Small intestine (tissue), 7 donors: ENCODE measurements around the gene SEMA6B. TPM values are rescaled to one million over a fixed set of nuclear protein-coding genes. Genes with fewer than 3 reads are reported as not detected.

Source experiments
- DNase-seq, 2 donors: peaks; one replicate each; pipeline versions ENCODE4 v3.0.0 to v3.0.0-alpha.2; 2013
- FAIRE-seq: peaks from 2 replicates; lab custom pipeline; 2012; peaks lifted over from hg19 to GRCh38; lab: Jason Lieb, UNC
- H3K27ac ChIP-seq, 3 donors: one replicate each; pipeline ENCODE4 v1.5.1; 2013; ENCODE audit warnings: low read length in 2 of 3, mild to moderate bottlenecking in 2 of 3, control low read depth in 1 of 3, inconsistent platforms in 1 of 3, low read depth in 1 of 3, moderate library complexity in 1 of 3
- H3K27me3 ChIP-seq, 3 donors: one replicate each; pipeline ENCODE4 v1.6.1; 2013; ENCODE audit warnings: low read length in 3 of 3, inconsistent platforms in 1 of 3; ENCODE audit not compliant: control insufficient read depth in 3 of 3, insufficient read depth in 3 of 3
- H3K36me3 ChIP-seq, 3 donors: one replicate each; pipeline ENCODE4 v1.6.1; 2013; ENCODE audit warnings: low read length in 3 of 3, inconsistent platforms in 1 of 3, low read depth in 1 of 3, mild to moderate bottlenecking in 1 of 3, moderate library complexity in 1 of 3; ENCODE audit not compliant: control insufficient read depth in 3 of 3, insufficient read depth in 2 of 3
- H3K4me1 ChIP-seq, 3 donors: one replicate each; pipeline ENCODE4 v1.6.1; 2013; ENCODE audit warnings: low read length in 2 of 3, inconsistent platforms in 1 of 3, low read depth in 1 of 3, mild to moderate bottlenecking in 1 of 3, moderate library complexity in 1 of 3; ENCODE audit not compliant: control insufficient read depth in 3 of 3, insufficient read depth in 2 of 3
- H3K4me3 ChIP-seq, 3 donors: one replicate each; pipeline ENCODE4 v1.5.1; 2013; ENCODE audit warnings: low read length in 3 of 3, control low read depth in 1 of 3, inconsistent platforms in 1 of 3, low read depth in 1 of 3, mild to moderate bottlenecking in 1 of 3, moderate library complexity in 1 of 3
- H3K9me3 ChIP-seq, 2 donors: one replicate each; pipeline ENCODE4 v1.6.1; 2013; ENCODE audit warnings: low read depth in 1 of 2, low read length in 1 of 2; ENCODE audit not compliant: control insufficient read depth in 2 of 2, insufficient read depth in 1 of 2
- WGBS, 3 donors: extraction: QIAGEN DNeasy Blood & Tissue Kit; methylation state at CpG; one replicate each; pipeline ENCODE4 v1.1.7; 2013; 5-methylcytosine and 5-hydroxymethylcytosine counted together
- polyA plus RNA-seq, 4 donors: library from polyadenylated mRNA; stranded (reverse) in 3 of 4; unstranded in 1 of 4; fragments of 200-250 nt in 3 of 4; fragments of 120-200 nt in 1 of 4; gene quantifications; one replicate each; pipeline versions ENCODE4 v1.2.1 to v1.2.3, GENCODE V29; 2013
- donor health status: healthy with polysubstance abuse.
- donor health status: control.
- donor health status: control.
- donor health status: Bipolar disorder and iron deficiency.
- donor health status: healthy.

Gene SEMA6B
- polyA plus RNA-seq, 4 donors = 0.22 to 6.0 (median 2.0) TPM

GRCh38 chr19:4504297-4504701 lies 55.2 kb downstream of the SEMA6B start:
- Histone ChIP-seq H3K4me3 (no peak overlapping the region), H3K27ac (no peak overlapping the region), H3K9me3 (no peaks in the 10 kb centered on the region), H3K36me3 (peaks cover 4 to 71% (median 7%) of the 10 kb centered on the region in 3 donors), H3K27me3 (no peaks in the 10 kb centered on the region), H3K4me1 (no peaks in the 10 kb centered on the region)
- FAIRE-seq (no peak), DNase-seq (no peak)
- 86 to 91% (median 91%) methylated on average over 20 to 23 of the region's 23 CpGs for WGBS, 3 donors

- H3K4me3 ChIP-seq = no peak overlapping the region
- WGBS, 3 donors = 89 to 94% (median 91%) methylated on average over 10 of the region's 10 CpGs
- H3K4me1 ChIP-seq = no peaks in the 10 kb centered on the region
- no peak for FAIRE-seq
- no peak for DNase-seq
- no peaks in the 10 kb centered on the region for H3K27me3 ChIP-seq
- no peak overlapping the region for H3K27ac ChIP-seq
- peaks cover 5 to 73% (median 9%) of the 10 kb centered on the region in 3 donors for H3K36me3 ChIP-seq
- H3K9me3 ChIP-seq = no peaks in the 10 kb centered on the region
These were observed 55.7 kb downstream of the SEMA6B start for GRCh38 chr19:4503825-4504170.

GRCh38 chr19:4503132-4503824 lies 56.2 kb downstream of the SEMA6B start:
- Histone ChIP-seq H3K4me1 (no peaks in the 10 kb centered on the region), H3K9me3 (no peaks in the 10 kb centered on the region), H3K36me3 (peaks cover 5 to 78% (median 12%) of the 10 kb centered on the region in 3 donors), H3K27ac (no peak overlapping the region), H3K4me3 (no peak overlapping the region), H3K27me3 (no peaks in the 10 kb centered on the region)
- 89 to 93% (median 92%) methylated on average over 23 to 25 of the region's 25 CpGs for WGBS, 3 donors
- FAIRE-seq (no peak), DNase-seq (no peak)

GRCh38 chr19:4502282-4503131 lies 57.0 kb downstream of the SEMA6B start:
- 89 to 95% (median 92%) methylated on average over 36 to 37 of the region's 37 CpGs for WGBS, 3 donors
- Histone ChIP-seq H3K27ac (no peak overlapping the region), H3K9me3 (no peaks in the 10 kb centered on the region), H3K4me1 (no peaks in the 10 kb centered on the region), H3K4me3 (no peak overlapping the region), H3K27me3 (no peaks in the 10 kb centered on the region), H3K36me3 (peaks cover 9 to 86% (median 16%) of the 10 kb centered on the region in 3 donors)
- DNase-seq (no peak), FAIRE-seq (no peak)

GRCh38 chr19:4501691-4502090 lies 57.8 kb downstream of the SEMA6B start:
- Histone ChIP-seq H3K4me1 (no peaks in the 10 kb centered on the region), H3K36me3 (peaks cover 11 to 93% (median 16%) of the 10 kb centered on the region in 3 donors), H3K27me3 (no peaks in the 10 kb centered on the region), H3K27ac (no peak overlapping the region), H3K4me3 (no peak overlapping the region), H3K9me3 (no peaks in the 10 kb centered on the region)
- DNase-seq (no peak), FAIRE-seq (no peak)
- WGBS, 3 donors = 91 to 96% (median 94%) methylated on average over 19 to 25 of the region's 25 CpGs

- Histone ChIP-seq H3K27me3 (no peaks in the 10 kb centered on the region), H3K27ac (no peak overlapping the region), H3K36me3 (peaks cover 11 to 94% (median 19%) of the 10 kb centered on the region in 3 donors), H3K4me3 (no peak overlapping the region), H3K9me3 (no peaks in the 10 kb centered on the region), H3K4me1 (no peaks in the 10 kb centered on the region)
- no peak for FAIRE-seq
- 89 to 94% (median 94%) methylated on average over 27 to 29 of the region's 29 CpGs for whole genome bisulfite sequencing, 3 donors
- no peak for DNase-seq
These were observed 58.5 kb downstream of the SEMA6B start for GRCh38 chr19:4500841-4501591.

- Histone ChIP-seq H3K4me3 (no peak overlapping the region), H3K9me3 (no peaks in the 10 kb centered on the region), H3K27ac (no peak overlapping the region), H3K27me3 (no peaks in the 10 kb centered on the region), H3K4me1 (no peaks in the 10 kb centered on the region), H3K36me3 (peaks cover 15 to 91% (median 19%) of the 10 kb centered on the region in 3 donors)
- DNase-seq = no peak
- 93 to 96% (median 94%) methylated on average over 15 of the region's 15 CpGs for WGBS, 3 donors
- FAIRE-seq = no peak
These were observed 59.6 kb downstream of the SEMA6B start for GRCh38 chr19:4499855-4500254.

- FAIRE-seq (no peak), DNase-seq (no peak)
- peaks cover 17 to 90% (median 25%) of the 10 kb centered on the region in 3 donors for H3K36me3 ChIP-seq
- no peaks in the 10 kb centered on the region for H3K4me1 ChIP-seq
- WGBS, 3 donors = 94 to 97% (median 96%) methylated on average over 20 to 23 of the region's 23 CpGs
- no peak overlapping the region for H3K4me3 ChIP-seq
- H3K27ac ChIP-seq = no peak overlapping the region
- H3K9me3 ChIP-seq = no peaks in the 10 kb centered on the region
- no peaks in the 10 kb centered on the region for H3K27me3 ChIP-seq
These were observed 60.2 kb downstream of the SEMA6B start for GRCh38 chr19:4499318-4499717.
